ENCODE results near the gene MPG.

- TF ChIP-seq CTCF (IDR thresholded peaks at IDR 0.05; ENCODE audit: poor library complexity, severe bottlenecking) (no peak), RAD21 (conservative IDR thresholded peaks at IDR 0.05) (no peak), SMC3 (conservative IDR thresholded peaks at IDR 0.05; ENCODE audit: poor library complexity) (no peak), MXI1 (conservative IDR thresholded peaks at IDR 0.05; ENCODE audit: poor library complexity, severe bottlenecking) (no peak), REST (IDR thresholded peaks at IDR 0.05; ENCODE audit: borderline replicate concordance) (no peak), EZH2 (IDR thresholded peaks at IDR 0.05; ENCODE audit: borderline replicate concordance, insufficient read depth, low read length, poor library complexity, severe bottlenecking) (no peak), EP300 (conservative IDR thresholded peaks at IDR 0.05; ENCODE audit: poor library complexity, severe bottlenecking) (no peak)
These were observed 13.1 kb upstream of the MPG start for GRCh38 chr16:64914-65255.

Measured in neural cell (in vitro differentiated cells).